Sigmoid colon (tissue), 4 donors: ENCODE measurements around the gene CORT.

ENCODE experiments used
- CTCF ChIP-seq, 4 experiments: fragments of 450-650 bp in 3 of 4; fragments of 200-600 bp in 1 of 4; IDR thresholded peaks; one replicate each; pipeline ENCODE4 v1.5.1; 2016 to 2019; ENCODE audit warnings: antibody characterized with exemption in 4 of 4, mild to moderate bottlenecking in 3 of 4, moderate library complexity in 2 of 4
- POLR2A ChIP-seq, 2 donors: fragments of 450-650 bp; IDR thresholded peaks; one replicate each; pipeline ENCODE4 v1.6.1; 2016; ENCODE audit warnings: antibody characterized with exemption in 2 of 2, mild to moderate bottlenecking in 2 of 2, moderate library complexity in 2 of 2
- POLR2AphosphoS5 ChIP-seq, 4 donors: sonication (generic); formaldehyde crosslinking; IDR thresholded peaks; one replicate each; pipeline ENCODE4 v1.6.1; 2017; ENCODE audit warnings: antibody characterized with exemption in 4 of 4

- TF ChIP-seq POLR2A (IDR thresholded peaks at IDR 0.05), result no peak
- no peak for TF ChIP-seq CTCF (IDR thresholded peaks at IDR 0.05)
- TF ChIP-seq POLR2AphosphoS5 (IDR thresholded peaks at IDR 0.05), result no peak
Observed at GRCh38 chr1:10444248-10444647, 5.6 kb upstream of the CORT start.
